HEK293 (cell line): ENCODE measurements around the gene CCNB1IP1.
"Not testable (repeated sequence)": the region's sequence is repeated elsewhere in the genome, so short reads cannot be mapped to it uniquely, and the experiment has no call there.

Source experiments
- CTCF ChIA-PET: fragments of 350-600 bp; formaldehyde crosslinking; extraction: SDS; loops from one replicate; lab custom pipeline; 2021; ENCODE audit warnings: antibody characterized with exemption; lab: Yijun Ruan, JAX
- POLR2A ChIA-PET: fragments of 300-600 bp; formaldehyde crosslinking; extraction: SDS; loops from one replicate; lab custom pipeline; 2020; ENCODE audit warnings: antibody characterized with exemption, inconsistent platforms; lab: Yijun Ruan, JAX
- H3K27ac ChIP-seq: fragments of 200-500 bp; sonication (Bioruptor generic); 2 replicates; pipeline ENCODE4 v1.5.1; 2014; ENCODE audit warnings: low read depth, low read length, control low read depth, inconsistent platforms; ENCODE audit errors: extremely low read depth
- H3K36me3 ChIP-seq, 2 experiments: fragments of 200-500 bp in 1 of 2; sonication (Bioruptor generic) in 1 of 2; 1 replicate in 1 of 2; 2 replicates in 1 of 2; pipeline ENCODE4 v1.5.1; 2014 to 2017; ENCODE audit warnings: inconsistent platforms in 2 of 2, low read length in 2 of 2; ENCODE audit not compliant: control insufficient read depth in 2 of 2, insufficient read depth in 1 of 2
- H3K4me1 ChIP-seq: fragments of 200-500 bp; sonication (Bioruptor generic); 2 replicates; pipeline ENCODE4 v1.5.1; 2014; ENCODE audit warnings: mild to moderate bottlenecking, low read length, inconsistent platforms; ENCODE audit not compliant: control insufficient read depth, insufficient read depth
- H3K4me3 ChIP-seq: 2 replicates; pipeline ENCODE4 v1.5.1; 2011; ENCODE audit warnings: low read depth, mild to moderate bottlenecking, control low read depth, low read length, moderate library complexity
- H3K9me3 ChIP-seq: fragments of 200-500 bp; sonication (Bioruptor generic); 2 replicates; pipeline ENCODE4 v1.5.1; 2014; ENCODE audit warnings: low read depth, low read length, inconsistent platforms; ENCODE audit not compliant: control insufficient read depth, insufficient read depth
- HOXA7 ChIP-seq: sonication (generic); formaldehyde crosslinking; IDR thresholded peaks from 2 replicates; pipeline ENCODE4 v1.8.1; 2022; ENCODE audit warnings: missing genetic modification reagents, borderline replicate concordance
- KLF10 ChIP-seq: fragments of 450-650 bp; IDR thresholded peaks from 2 replicates; pipeline ENCODE4 v1.5.1; 2018; ENCODE audit warnings: missing biosample characterization, mild to moderate bottlenecking, missing genetic modification characterization
- KLF17 ChIP-seq: fragments of 450-650 bp; formaldehyde crosslinking; IDR thresholded peaks from 2 replicates; pipeline ENCODE4 v1.5.1; 2016; ENCODE audit warnings: missing biosample characterization, missing genetic modification characterization
- OVOL3 ChIP-seq: fragments of 450-650 bp; formaldehyde crosslinking; IDR thresholded peaks from 2 replicates; pipeline ENCODE4 v1.5.1; 2016; ENCODE audit warnings: missing biosample characterization, missing genetic modification characterization
- SP2 ChIP-seq: fragments of 450-650 bp; formaldehyde crosslinking; IDR thresholded peaks from 2 replicates; pipeline ENCODE4 v1.5.1; 2016; ENCODE audit warnings: missing biosample characterization, missing genetic modification characterization
- ZNF302 ChIP-seq: fragments of 450-650 bp; formaldehyde crosslinking; IDR thresholded peaks from 2 replicates; pipeline ENCODE4 v1.5.1; 2016; ENCODE audit warnings: missing biosample characterization, missing genetic modification characterization, low read depth
- ZNF335 ChIP-seq: fragments of 450-650 bp; formaldehyde crosslinking; conservative IDR thresholded peaks from 2 replicates; pipeline ENCODE4 v1.5.1; 2016; ENCODE audit warnings: missing biosample characterization, missing genetic modification characterization
- ZNF501 ChIP-seq: fragments of 450-650 bp; formaldehyde crosslinking; IDR thresholded peaks from 2 replicates; pipeline ENCODE4 v1.5.1; 2016; ENCODE audit warnings: missing biosample characterization, missing genetic modification characterization
- ZNF518A ChIP-seq: fragments of 450-650 bp; formaldehyde crosslinking; conservative IDR thresholded peaks from 2 replicates; pipeline ENCODE4 v1.5.1; 2016; ENCODE audit warnings: low read depth, missing biosample characterization, missing genetic modification characterization
- ZNF544 ChIP-seq: fragments of 450-650 bp; formaldehyde crosslinking; IDR thresholded peaks from 2 replicates; pipeline ENCODE4 v1.5.0; 2017; ENCODE audit warnings: missing biosample characterization, missing genetic modification characterization
- ZNF660 ChIP-seq: fragments of 450-650 bp; IDR thresholded peaks from 2 replicates; pipeline ENCODE4 v1.5.1; 2018; ENCODE audit warnings: missing biosample characterization, mild to moderate bottlenecking, missing genetic modification characterization
- ZSCAN18 ChIP-seq: fragments of 450-650 bp; formaldehyde crosslinking; IDR thresholded peaks from 2 replicates; pipeline ENCODE4 v1.5.1; 2016; ENCODE audit warnings: missing biosample characterization, missing genetic modification characterization
- ZXDB ChIP-seq: fragments of 450-650 bp; formaldehyde crosslinking; IDR thresholded peaks from 2 replicates; pipeline ENCODE4 v1.5.1; 2016; ENCODE audit warnings: missing biosample characterization, missing genetic modification characterization

The CCNB1IP1 gene

GRCh38 chr14:20294636-20295035 lies 38.4 kb downstream of the CCNB1IP1 start:
- no peaks in the 10 kb centered on the region for H3K4me1 ChIP-seq
- peaks cover 69 to 84% of the 10 kb centered on the region in 2 experiments for H3K36me3 ChIP-seq
- TF ChIP-seq ZNF302 (tag by site-specific recombination) (no peak), KLF17 (tag by site-specific recombination) (no peak), SP2 (tag by site-specific recombination) (no peak), KLF10 (tag by site-specific recombination) (no peak), ZNF518A (tag by site-specific recombination) (no peak), ZSCAN18 (tag by site-specific recombination) (no peak), ZNF335 (tag by site-specific recombination) (no peak), OVOL3 (no peak), ZXDB (tag by site-specific recombination) (no peak), ZNF660 (tag by site-specific recombination) (no peak), HOXA7 (CRISPR knock-in tag) (no peak), ZNF501 (tag by site-specific recombination) (no peak), ZNF544 (tag by site-specific recombination) (no peak)
- POLR2A ChIA-PET: no interaction called here
- H3K27ac ChIP-seq: no peak overlapping the region
- no peaks in the 10 kb centered on the region for H3K9me3 ChIP-seq
- CTCF ChIA-PET: no interaction called here
- H3K4me3 ChIP-seq: no peak overlapping the region

GRCh38 chr14:20281998-20282397 lies 51.1 kb downstream of the CCNB1IP1 start:
- H3K9me3 ChIP-seq, H3K4me1 ChIP-seq, POLR2A ChIA-PET, H3K27ac ChIP-seq, H3K36me3 ChIP-seq, H3K4me3 ChIP-seq, CTCF ChIA-PET: not testable (repeated sequence)

- H3K4me1 ChIP-seq, POLR2A ChIA-PET, CTCF ChIA-PET, H3K9me3 ChIP-seq, H3K27ac ChIP-seq, H3K4me3 ChIP-seq, H3K36me3 ChIP-seq: not testable (repeated sequence)
Measured at GRCh38 chr14:20280265-20280664, 52.8 kb downstream of the CCNB1IP1 start.
